Neuron (in vitro differentiated cells): Measurements from ENCODE around the gene PHF21B.

Experiments used
- H2AFZ ChIP-seq: one replicate; pipeline ENCODE4 v1.6.1; 2013; ENCODE audit warnings: low read depth, mild to moderate bottlenecking, inconsistent platforms, low read length, moderate library complexity
- H3K27me3 ChIP-seq: one replicate; pipeline ENCODE4 v1.6.1; 2013; ENCODE audit warnings: low read length; ENCODE audit not compliant: insufficient read depth
- H3K36me3 ChIP-seq: one replicate; pipeline ENCODE4 v1.6.1; 2013; ENCODE audit warnings: low read length; ENCODE audit not compliant: insufficient read depth
- H3K4me1 ChIP-seq: one replicate; pipeline ENCODE4 v1.6.1; 2013; ENCODE audit warnings: low read length; ENCODE audit not compliant: insufficient read depth
- H3K4me3 ChIP-seq: 2 replicates; pipeline ENCODE4 v1.5.1; 2013; ENCODE audit warnings: mild to moderate bottlenecking, low read length, moderate library complexity
- H3K9me3 ChIP-seq: one replicate; pipeline ENCODE4 v1.6.1; 2013; ENCODE audit warnings: low read length

Gene PHF21B

GRCh38 chr22:44840611-44841322 is 169.0 kb downstream of the PHF21B start:
- Histone ChIP-seq H2AFZ (no peak overlapping the region), H3K36me3 (no peaks in the 10 kb centered on the region), H3K4me3 (no peak overlapping the region), H3K4me1 (no peaks in the 10 kb centered on the region), H3K27me3 (peaks cover 13% of the 10 kb centered on the region), H3K9me3 (no peaks in the 10 kb centered on the region)

GRCh38 chr22:44839721-44840120 is 170.1 kb downstream of the PHF21B start:
- H3K27me3 ChIP-seq, result peaks cover 13% of the 10 kb centered on the region
- no peak overlapping the region for H3K4me3 ChIP-seq
- no peaks in the 10 kb centered on the region for H3K4me1 ChIP-seq
- no peaks in the 10 kb centered on the region for H3K9me3 ChIP-seq
- H3K36me3 ChIP-seq, result no peaks in the 10 kb centered on the region
- H2AFZ ChIP-seq, result no peak overlapping the region

- Histone ChIP-seq H3K27me3 (peaks cover 13% of the 10 kb centered on the region), H3K4me1 (no peaks in the 10 kb centered on the region), H3K9me3 (no peaks in the 10 kb centered on the region), H3K36me3 (no peaks in the 10 kb centered on the region), H2AFZ (no peak overlapping the region), H3K4me3 (no peak overlapping the region)
These were observed 170.7 kb downstream of the PHF21B start for GRCh38 chr22:44839061-44839460.

- no peak overlapping the region for H2AFZ ChIP-seq
- no peak overlapping the region for H3K4me3 ChIP-seq
- H3K27me3 ChIP-seq, result peaks cover 13% of the 10 kb centered on the region
- no peaks in the 10 kb centered on the region for H3K4me1 ChIP-seq
- H3K9me3 ChIP-seq, result no peaks in the 10 kb centered on the region
- no peaks in the 10 kb centered on the region for H3K36me3 ChIP-seq
These were observed 171.3 kb downstream of the PHF21B start for GRCh38 chr22:44838316-44839016.

- Histone ChIP-seq H3K9me3 (no peaks in the 10 kb centered on the region), H3K36me3 (no peaks in the 10 kb centered on the region), H3K4me3 (no peak overlapping the region), H2AFZ (no peak overlapping the region), H3K4me1 (no peaks in the 10 kb centered on the region), H3K27me3 (peaks cover 13% of the 10 kb centered on the region)
These were observed 172.3 kb downstream of the PHF21B start for GRCh38 chr22:44837481-44837880.

- H3K36me3 ChIP-seq, result no peaks in the 10 kb centered on the region
- no peaks in the 10 kb centered on the region for H3K9me3 ChIP-seq
- no peaks in the 10 kb centered on the region for H3K4me1 ChIP-seq
- no peak overlapping the region for H3K4me3 ChIP-seq
- H2AFZ ChIP-seq, result no peak overlapping the region
- H3K27me3 ChIP-seq, result peaks cover 4% of the 10 kb centered on the region
These were observed 175.7 kb downstream of the PHF21B start for GRCh38 chr22:44834065-44834464.

- Histone ChIP-seq H3K4me1 (no peaks in the 10 kb centered on the region), H3K27me3 (no peaks in the 10 kb centered on the region), H2AFZ (no peak overlapping the region), H3K36me3 (no peaks in the 10 kb centered on the region), H3K9me3 (no peaks in the 10 kb centered on the region), H3K4me3 (no peak overlapping the region)
These were observed 177.9 kb downstream of the PHF21B start for GRCh38 chr22:44831885-44832284.
